Mesenteric fat pad (tissue), 1 donor: ENCODE measurements around the gene COX19. TPM values are rescaled to one million over a fixed set of nuclear protein-coding genes. Genes with fewer than 3 reads are reported as not detected.
"Not testable (repeated sequence)": the region's sequence is repeated elsewhere in the genome, so short reads cannot be mapped to it uniquely, and the experiment has no call there.

Experiments used
- DNase-seq: peaks from one replicate; pipeline ENCODE4 v3.0.0-alpha.2; 2020; ENCODE audit warnings: low spot score
- total RNA-seq: library from RNA; stranded (reverse); fragmentation: NEBNext Ultra II Directional; extraction: Animal tissue kit (Norgen Biotek cat#: 25700); gene quantifications from one replicate; pipeline ENCODE4 v1.2.1, GENCODE V29; 2021
- donor health status: DM: yes; HTN: yes; CAD: no.

COX19 gene
- total RNA-seq, 1 donor from 2014 or later: 6.3 TPM

GRCh38 chr7:949021-949934, 26.1 kb downstream of the COX19 start:
- DNase-seq: no peak

DNA sequence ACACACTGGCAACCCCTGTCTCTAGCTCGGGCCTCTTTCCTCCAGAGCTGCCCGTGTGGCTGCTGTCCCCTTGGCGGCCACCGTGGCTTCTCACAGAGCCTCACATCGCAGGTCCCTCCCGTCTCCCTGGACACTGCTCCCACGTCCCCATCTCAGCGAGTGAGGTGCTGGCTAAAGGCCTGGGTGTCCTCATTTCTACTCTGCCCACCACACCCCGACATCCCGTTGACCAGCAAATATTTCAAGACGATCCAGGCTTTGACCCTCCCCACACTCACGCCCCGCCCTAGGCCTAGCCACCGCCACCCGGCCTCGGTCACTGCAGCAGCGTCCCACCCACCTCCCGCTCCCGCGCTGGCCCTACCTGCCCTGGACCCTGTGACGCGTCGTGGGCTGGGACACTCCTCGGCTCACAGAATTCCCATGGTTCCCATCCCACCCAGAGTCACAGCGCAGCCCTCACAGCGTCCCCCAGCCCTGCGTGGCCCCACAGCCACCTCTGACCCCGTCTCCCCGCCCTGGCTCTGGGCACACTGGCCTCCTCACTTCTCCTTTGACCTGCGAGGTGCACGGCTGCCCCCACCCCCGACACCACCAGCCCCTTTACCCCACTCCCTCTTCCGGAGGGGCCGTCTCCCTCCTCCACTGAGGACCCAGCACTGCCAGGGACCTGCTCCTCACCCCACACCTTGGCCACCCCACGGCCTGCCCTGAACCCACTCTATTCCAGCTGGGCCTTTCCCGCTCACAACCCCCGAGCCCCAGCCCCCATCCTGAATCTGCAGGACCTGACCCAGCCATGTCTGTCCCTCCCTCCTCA, 27.7 kb downstream of the COX19 start:
- DNase-seq: no peak

DNA sequence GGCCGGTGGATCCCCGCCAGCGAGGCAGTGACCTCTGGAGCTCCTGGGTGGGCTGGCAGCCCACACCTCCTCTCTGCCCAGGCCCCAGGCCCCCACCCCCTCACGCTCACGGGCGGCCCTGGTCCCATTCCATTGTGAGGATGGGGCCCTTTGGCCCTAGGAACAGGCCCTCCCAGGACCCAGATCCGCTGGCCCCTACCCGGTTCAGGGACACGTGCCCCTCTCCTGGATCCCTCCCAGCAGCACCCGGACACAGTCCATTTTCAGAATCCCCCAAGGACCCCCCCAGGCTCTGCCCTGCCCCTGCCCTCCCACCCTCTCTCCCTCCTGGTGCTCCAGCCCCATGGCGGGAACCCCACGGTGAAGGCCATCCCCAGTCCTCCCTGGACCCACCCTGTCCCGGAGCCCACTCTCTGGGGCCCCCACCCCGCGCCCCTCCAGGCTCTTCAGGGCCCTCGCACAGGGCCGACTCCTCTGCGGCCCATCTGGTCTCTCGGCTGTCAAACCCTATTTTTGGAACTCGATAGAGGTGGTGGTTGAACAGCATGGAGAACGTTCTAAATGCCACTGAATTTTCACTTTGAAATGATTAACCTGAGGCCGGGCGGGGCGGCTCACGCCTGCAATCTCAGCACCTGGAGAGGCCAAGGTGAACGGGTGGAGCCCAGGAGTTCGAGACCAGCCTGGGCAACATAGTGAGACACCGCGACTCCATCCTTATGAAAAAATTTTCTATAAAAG, 28.9 kb downstream of the COX19 start:
- DNase-seq: no peak

DNA sequence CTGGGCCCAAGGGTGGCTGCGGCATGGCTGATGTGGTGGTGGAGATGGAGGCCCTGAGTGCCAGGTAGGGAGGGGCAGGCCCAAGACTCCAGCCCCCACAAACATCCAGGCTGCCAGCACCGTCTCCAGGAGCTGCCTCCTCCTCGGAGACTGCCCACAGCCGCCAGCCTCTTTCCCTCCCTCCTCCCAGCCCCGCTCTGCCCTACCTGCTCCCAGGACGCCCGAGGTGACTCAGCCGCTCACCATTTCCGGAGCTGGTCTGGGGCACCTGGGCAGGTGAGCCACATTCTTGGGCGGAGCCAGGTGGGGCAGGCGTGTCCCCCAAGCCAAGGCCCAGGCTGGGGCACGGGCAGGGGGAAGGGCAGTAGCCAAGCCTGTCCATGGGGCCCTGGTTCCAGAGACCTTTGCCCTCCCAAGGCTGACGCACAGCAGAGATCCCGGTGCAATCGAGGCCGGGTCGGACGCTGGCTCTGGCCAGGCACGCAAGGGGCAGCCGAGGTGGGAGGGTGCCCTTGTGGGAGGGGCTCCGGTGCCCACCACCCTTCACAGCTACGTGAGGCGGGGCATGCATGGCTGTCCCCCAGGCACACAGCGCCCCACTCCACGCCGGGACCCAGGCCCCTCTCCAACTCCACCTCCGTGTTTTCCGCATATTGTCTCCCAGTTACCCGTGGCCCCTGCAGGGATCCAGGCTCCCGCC, 29.6 kb downstream of the COX19 start:
- DNase-seq: no peak

DNA sequence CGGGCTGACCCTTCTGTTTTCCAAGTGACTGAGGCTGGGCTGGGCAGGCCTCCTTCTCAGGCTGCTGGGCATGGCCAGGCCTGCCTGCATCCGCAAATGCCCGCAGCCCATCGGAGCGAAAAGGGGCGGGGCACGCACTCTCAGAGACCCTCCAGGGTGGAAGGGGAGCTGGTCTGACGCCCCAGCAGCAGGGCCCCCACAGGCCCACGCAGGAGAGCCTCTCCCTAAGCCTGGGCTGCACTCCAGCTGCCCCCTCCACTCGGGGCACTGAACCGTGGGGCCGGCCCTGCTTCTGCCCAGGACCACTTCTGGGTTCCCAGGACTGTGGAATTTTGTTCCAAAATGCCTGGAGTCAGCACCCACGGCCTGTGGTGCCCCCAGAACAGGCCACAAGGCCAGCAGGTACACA, 30.2 kb downstream of the COX19 start:
- DNase-seq: no peak

DNA sequence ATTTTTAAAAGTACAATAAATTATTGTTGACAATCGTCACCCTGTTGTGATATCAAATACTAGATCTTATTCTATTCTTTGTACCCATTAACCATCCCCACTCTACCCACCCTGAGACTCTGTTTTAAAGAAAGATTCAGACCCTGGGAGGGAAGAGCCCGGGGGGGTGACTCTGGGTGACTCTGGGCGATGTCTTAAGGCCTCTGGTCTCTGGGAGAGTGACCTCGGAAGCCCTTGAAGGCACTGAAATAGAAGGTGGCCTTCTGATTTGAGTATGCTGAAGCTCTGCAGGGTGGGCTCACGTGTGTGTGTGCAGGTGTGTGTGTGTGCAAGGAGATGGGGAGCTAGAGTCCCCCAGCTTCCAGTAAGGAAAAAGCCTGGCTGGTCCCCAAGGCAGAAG, 30.6 kb downstream of the COX19 start:
- DNase-seq: no peak

DNA sequence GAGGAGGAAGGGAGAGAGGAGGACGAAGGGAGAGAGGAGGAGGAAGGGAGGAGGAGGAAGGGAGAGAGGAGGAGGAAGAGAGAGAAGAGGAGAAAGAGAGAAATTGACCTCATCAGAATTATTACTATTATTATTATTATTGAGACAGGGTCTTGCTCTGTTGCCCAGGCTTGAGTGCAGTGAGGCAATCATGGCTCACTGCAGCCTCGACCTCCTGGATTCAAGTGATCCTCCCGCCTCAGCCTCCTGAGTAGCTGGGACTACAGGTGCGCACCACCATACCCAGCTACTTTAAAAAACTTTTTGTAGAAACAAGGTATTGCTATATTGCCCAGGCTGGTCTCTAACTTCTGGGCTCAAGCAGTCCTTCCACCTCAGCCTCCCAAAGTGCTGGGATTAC, 31.6 kb downstream of the COX19 start:
- not testable (repeated sequence) for DNase-seq

DNA sequence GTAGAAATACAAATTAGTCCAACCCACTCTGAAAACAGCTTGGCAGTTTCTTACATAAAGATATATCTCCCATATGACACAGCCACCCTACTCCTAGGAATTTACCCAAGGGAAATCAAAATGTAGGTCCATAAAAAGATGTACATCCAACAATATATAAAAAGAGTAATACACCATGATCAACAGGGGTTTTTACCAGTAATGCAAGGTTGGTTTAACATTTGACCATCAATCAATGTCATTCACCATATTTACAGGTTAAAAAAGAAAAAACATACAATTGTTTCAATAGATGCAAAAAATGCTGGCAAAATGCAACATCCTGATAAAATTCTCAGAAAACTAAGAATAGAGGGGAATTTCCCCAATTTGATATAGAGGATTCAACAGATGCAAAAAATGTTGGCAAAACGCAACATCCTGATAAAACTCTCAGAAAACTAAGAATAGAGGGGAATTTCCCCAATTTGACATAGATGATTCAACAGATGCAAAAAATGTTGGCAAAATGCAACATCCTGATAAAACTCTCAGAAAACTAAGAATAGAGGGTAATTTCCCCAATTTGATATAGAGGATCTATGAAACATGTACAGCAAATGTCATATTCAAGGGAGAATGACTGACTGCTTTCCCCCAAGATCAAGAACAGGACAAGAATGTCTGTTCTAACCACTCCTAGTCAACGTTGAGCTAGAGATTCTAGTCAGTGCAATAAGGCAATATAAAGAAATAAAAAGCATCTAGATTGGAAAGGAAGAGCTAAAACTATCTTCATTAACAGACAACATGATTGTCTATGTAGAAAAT, 34.5 kb downstream of the COX19 start:
- DNase-seq: no peak

DNA sequence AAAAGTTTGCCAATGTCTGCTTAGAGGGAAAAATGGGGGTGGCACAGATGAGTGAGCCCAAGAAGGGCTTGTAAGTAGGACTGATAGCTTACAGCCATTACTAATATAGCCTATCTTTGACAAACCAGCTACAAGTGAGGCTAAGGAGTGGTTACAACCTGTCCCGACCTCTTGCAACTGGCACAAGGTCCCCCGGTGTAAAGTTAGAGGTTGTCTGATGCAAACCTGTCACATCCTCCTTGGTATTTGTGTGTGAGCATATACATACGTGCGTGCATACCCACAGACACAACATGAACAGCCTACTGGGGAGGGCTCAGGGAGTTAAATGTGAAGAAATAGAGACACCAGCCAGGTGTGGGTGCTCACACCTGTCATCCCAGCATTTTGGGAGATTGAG, 35.5 kb downstream of the COX19 start:
- no peak for DNase-seq

DNA sequence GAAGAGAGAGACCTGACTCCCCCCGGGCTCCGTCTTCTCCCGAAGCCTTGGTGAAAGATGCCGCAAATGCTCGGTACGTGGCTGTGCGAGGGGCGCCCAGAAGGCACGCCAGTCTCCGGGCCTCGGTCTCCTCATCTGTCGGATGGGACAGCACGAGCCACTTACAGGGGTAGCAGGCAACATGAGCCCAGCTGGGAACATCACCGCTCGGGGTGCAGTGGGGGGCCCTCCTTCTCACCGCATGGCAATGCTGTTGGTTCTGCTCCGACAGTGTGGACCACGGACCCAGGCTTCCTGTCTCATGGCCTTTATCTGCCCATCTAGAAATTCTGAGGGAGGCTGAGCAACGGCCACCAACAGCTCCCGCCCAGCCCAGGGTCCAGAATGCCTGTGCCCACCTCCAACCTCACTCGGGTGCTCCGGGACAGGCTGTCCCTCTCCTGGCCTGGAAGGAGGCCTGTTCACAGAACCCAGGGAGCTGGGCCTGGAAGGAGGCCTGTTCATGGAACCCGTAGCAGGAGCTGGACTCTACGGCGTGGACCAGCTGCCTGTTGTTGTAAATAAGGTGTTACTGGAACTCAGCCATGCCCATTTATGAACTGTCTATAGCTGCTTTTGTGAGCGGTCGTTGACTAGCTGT, 36.7 kb downstream of the COX19 start:
- DNase-seq: no peak

GRCh38 chr7:937856-938484, 37.4 kb downstream of the COX19 start:
- DNase-seq: no peak

DNA sequence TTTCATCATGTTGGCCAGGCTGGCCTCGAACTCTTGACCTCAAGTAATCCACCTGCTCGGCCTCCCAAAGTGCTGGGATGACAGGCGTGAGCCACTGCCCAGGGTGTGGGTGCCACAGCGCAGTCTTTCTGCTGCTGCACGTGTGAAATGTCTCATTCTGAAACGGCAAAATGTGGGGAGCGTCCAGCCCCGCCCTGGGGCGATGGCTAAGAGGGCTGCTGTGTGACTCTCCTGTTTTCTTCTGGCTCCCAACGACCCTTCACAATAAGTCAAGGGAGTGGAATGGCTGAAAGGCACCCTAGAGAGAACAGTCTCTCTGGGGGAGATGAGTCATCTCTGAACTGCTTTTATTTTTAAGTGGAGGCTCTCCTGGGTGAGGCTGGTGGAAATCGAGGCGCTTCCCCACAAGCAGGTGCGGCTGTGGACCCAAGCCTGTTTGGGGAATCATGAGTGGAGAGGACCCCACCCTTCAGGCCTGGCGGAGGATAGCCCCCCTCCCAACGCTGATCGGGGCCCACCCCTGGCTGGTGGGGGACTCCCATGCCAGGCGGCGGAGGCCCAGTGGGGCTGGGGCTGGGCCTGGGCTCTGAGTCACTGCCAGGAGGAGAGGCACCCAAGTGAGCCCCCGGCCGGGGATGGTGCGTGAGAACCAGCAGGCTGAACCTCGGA, 38.8 kb downstream of the COX19 start:
- DNase-seq: no peak

DNA sequence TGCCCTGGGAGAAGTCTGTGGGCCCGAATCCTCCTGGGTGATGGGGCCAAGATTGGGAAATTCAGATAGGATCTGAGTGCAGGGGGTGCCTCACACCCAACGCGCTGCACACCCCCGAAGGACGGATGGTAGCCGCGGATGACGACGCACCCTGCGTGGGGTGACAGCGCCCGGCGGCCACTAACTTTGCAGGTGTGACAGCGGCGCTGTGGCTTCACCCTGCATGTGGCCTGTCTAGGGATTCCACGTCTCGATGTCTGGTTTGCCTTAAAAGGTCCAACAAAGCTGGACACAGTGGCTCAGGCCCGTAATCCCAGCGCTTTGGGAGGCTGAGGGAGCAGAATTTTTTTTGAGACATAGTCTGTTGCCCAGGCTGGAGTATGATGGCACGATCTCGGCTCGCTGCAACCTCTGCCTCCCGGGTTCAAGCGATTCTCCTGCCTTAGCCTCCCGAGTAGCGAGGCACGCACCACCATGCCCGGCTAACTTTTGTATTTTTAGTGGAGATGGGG, 39.4 kb downstream of the COX19 start:
- no peak for DNase-seq

DNA sequence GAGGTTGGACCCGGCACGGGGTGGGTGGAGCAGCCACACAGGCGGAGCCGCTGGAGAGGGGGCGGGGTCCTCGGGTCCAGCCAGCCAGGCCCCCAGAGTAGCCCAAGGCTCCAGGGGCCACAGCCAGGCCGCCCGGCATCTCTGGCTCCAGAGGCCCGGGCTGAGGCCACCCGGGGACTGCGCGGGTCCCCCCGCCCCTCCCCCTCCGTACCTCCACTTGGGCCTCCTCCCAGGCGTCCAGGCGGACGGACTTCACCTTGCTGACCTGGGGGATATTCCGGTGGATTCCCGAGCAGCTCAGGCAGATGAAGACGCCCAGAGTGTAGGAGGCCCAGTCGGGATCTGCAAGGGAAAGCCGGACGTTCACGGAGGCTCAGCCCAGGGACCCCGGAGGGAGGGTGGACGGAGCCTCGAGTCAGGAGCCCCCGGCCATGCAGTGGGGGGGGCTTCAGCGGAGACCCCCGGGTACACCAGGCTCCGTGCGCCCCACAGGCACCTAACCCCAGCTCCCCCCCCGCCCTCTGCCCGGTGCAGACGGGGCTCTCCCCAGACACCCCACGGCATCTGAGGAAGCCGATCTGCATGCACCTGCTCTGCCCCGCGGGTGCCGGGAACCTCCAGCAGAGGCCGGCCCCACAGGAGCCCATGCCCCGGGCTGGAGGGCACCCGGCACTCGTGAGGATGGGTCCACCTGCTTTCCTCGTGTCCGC, 40.0 kb downstream of the COX19 start:
- DNase-seq: no peak

DNA sequence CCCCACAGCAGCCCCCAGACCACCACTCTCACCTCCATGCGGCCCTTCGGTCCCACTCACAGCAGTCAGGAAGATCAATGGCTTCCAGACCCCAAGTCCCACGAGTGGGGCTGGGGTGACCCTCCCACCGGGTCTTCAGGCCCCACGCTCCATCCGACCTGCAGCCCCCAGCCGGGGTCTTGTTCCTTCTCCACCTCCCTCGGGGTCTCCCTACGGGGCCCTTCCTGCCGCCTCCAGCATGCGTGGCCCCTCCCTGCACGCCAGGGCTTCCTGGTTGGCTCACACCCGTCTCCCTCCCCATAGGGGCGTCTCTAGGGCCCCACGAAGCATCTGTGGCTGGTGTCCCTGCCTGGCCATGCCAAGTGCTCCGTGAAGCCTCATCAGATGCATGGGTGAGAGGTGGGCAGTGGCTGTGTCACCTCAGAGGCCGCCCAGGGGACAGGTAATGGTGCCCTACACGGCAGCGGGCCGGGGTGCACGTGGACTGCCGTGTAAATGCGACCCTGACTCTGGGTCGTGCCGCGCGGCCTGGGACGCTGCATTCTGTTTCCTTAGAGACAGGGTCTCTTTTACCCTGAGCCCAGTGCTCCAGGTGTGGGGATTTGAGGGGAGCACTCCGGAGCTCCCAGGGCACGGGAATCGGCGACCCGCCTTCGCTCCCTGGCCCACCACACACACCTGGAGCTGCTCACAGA, 40.7 kb downstream of the COX19 start:
- no peak for DNase-seq

- DNase-seq: no peak
Observed at GRCh38 chr7:932651-932975, 42.7 kb downstream of the COX19 start.
